ENCODE results near the gene POLH.

Gene POLH

DNA sequence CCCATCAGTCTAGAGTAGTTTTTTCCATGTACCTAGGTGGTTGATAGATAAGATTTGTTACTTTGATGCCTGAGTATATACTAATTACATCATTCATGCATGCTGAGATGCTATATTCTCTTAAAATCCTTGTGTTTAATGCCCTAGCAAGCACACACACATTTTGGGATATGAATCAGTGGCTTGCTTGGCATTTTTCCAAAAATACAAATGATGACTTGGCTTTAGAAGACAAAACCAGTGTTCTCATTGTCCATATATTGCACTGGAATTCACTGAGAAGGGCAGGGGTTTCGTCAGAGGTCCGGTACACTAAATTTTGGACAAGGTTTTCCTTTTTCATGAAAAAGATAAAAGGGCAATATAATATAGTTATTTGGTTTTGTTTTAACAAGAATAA, 28.2 kb downstream of the POLH start:
- no peak for DNase-seq (ENCODE audit: low read depth in 3 of 3, low spot score in 1 of 3)

GRCh38 chr6:43606019-43606418, 30.0 kb downstream of the POLH start:
- no peak for DNase-seq (ENCODE audit: low read depth in 3 of 3, low spot score in 1 of 3)

DNA sequence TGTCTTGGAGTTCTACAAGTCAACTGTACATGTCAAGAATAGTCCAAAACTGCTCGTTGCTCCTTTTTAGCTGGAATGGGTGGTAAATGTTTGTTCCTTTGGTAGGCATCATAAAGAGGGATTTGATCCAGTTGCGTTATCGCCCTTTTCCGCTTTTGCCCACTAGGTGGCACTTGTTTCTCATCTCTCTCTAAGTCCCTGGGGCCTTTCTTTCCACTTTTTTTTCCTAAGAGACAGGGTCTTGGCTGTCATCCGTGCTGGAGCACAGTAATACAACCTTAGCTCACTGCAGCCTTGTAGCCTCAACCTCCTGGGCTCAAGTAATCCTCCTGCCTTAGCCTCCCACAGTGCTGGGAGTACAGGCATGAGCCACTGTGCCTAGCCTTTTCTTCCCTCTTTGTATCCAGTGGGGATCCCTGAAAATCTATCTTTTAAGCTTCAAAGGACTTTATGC, 32.4 kb downstream of the POLH start:
- DNase-seq (ENCODE audit: low read depth in 3 of 3, low spot score in 1 of 3), result peak in 2 of 3 donors; percentile 12 to 41

GRCh38 chr6:43608807-43609206, 32.8 kb downstream of the POLH start:
- DNase-seq (ENCODE audit: low read depth in 3 of 3, low spot score in 1 of 3), result no peak

GRCh38 chr6:43609402-43609801, 33.4 kb downstream of the POLH start:
- no peak for DNase-seq (ENCODE audit: low read depth in 3 of 3, low spot score in 1 of 3)

GRCh38 chr6:43610431-43610830, 34.4 kb downstream of the POLH start:
- DNase-seq (ENCODE audit: low read depth in 3 of 3, low spot score in 1 of 3), result no peak

DNA sequence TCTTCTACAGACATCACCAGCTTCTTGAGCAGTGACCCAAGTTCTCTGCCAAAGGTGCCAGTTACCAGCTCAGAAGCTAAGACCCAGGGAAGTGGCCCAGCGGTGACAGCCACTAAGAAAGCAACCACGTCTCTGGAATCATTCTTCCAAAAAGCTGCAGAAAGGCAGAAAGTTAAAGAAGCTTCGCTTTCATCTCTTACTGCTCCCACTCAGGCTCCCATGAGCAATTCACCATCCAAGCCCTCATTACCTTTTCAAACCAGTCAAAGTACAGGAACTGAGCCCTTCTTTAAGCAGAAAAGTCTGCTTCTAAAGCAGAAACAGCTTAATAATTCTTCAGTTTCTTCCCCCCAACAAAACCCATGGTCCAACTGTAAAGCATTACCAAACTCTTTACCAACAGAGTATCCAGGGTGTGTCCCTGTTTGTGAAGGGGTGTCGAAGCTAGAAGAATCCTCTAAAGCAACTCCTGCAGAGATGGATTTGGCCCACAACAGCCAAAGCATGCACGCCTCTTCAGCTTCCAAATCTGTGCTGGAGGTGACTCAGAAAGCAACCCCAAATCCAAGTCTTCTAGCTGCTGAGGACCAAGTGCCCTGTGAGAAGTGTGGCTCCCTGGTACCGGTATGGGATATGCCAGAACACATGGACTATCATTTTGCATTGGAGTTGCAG, 37.9 kb downstream of the POLH start:
- no peak for DNase-seq (ENCODE audit: low read depth in 3 of 3, low spot score in 1 of 3)

GRCh38 chr6:43614396-43614730, 38.4 kb downstream of the POLH start:
- no peak for DNase-seq (ENCODE audit: low read depth in 3 of 3, low spot score in 1 of 3)

GRCh38 chr6:43616725-43617472, 40.9 kb downstream of the POLH start:
- DNase-seq (ENCODE audit: low read depth in 3 of 3, low spot score in 1 of 3), result no peak

DNA sequence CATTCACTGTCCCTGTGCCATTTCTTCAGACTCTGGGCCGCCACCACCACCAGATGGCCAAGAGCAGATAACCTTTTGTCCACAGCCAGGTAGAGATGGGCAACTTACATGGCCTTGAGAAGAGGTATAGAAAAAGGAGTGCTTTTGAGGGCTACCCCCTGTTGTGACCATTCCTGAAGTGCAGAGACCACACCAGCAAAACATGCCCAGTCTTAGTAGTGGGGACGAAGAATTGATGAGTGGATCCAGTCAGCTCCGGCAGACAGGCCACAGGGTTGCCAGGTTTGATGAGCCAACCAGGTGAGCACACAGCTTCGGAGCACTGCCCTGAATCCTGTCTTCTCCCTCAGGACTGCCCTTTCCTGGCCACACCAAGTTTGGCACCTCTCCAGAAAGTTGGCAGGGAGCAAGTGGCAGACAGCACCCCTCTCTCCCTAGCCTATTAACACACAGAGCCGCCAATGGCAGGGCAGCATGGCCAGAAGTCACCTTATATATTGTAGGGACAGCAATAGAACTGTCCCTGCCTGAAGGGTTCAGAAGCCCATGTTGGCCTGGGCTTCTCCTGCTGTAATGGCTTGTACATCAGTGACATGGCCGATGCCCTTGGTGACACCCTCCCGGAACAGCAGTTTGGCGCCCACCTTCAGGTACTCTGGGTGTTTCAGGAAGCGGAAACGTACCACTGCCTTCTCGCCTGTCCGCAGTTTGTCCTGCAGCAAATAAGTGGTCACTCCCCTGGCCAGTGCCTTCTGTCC, 45.3 kb downstream of the POLH start:
- no peak for DNase-seq (ENCODE audit: low read depth in 3 of 3, low spot score in 1 of 3)

DNA sequence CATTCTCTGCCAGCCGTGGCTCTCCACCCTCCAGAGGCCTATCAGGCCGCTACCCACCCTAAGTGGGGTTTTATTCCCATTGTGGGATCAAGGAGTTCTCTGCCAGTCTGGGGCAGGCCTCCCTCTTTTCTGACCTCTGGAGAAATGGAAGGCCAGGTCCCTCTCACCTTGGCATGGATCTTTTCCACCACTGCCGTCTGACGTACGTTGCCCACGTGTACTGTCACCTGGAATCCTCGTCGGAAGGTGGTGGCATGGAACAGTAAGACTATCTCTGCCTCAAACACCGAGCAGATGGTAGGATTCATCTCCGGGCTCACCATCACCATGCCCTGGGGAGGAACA, 45.8 kb downstream of the POLH start:
- DNase-seq (ENCODE audit: low read depth in 3 of 3, low spot score in 1 of 3), result no peak

GRCh38 chr6:43622541-43622940, 46.6 kb downstream of the POLH start:
- DNase-seq (ENCODE audit: low read depth in 3 of 3, low spot score in 1 of 3), result no peak

DNA sequence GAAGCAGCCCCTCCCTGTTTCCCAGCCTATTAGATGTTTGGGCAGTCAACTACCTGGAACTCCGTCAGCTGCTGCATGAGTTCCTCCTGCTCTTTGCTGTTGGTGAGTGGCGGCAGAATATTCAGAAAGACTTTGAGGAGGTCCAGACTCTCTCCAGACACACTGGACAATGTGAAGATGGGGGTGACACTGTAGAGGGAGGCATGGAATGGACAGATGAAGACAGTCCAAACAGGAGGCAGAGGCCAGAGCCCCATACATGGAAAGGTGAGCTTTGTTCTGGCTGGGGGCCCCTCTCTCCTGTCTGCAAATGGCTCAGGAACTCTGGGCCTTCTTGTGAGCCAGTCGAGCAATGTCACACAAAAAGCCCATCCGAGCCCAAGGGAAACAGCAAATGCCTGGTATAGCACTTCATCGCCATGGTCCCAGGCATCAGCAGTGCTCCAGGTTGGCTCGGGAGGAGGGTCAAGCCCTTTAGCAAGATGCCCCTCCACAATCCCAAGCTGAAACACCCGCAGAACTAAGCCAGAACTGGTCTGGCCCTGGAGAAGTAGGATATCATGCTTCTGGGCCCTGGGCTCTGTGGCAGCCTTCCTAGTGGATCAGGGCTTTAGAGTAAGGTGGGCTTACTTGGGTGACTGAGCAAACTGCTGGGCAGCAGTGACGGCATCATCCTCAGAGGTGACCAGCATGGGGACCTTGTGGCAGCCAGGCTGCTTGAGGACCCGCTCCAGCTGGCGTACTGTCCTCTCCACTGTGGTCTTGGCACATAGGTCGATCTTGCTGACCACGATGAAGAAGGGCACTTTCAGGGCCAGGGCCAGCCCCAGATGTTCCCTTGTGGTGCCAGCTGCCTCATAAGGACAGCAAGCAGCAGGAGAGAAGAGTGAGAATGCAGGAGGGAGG, 48.1 kb downstream of the POLH start:
- DNase-seq (ENCODE audit: low read depth in 3 of 3, low spot score in 1 of 3), result no peak

- no peak for DNase-seq (ENCODE audit: low read depth in 3 of 3, low spot score in 1 of 3)
Observed at GRCh38 chr6:43624786-43625288, 48.9 kb downstream of the POLH start.

- no peak for DNase-seq (ENCODE audit: low read depth in 3 of 3, low spot score in 1 of 3)
Observed at GRCh38 chr6:43625393-43625992, 49.5 kb downstream of the POLH start.

DNA sequence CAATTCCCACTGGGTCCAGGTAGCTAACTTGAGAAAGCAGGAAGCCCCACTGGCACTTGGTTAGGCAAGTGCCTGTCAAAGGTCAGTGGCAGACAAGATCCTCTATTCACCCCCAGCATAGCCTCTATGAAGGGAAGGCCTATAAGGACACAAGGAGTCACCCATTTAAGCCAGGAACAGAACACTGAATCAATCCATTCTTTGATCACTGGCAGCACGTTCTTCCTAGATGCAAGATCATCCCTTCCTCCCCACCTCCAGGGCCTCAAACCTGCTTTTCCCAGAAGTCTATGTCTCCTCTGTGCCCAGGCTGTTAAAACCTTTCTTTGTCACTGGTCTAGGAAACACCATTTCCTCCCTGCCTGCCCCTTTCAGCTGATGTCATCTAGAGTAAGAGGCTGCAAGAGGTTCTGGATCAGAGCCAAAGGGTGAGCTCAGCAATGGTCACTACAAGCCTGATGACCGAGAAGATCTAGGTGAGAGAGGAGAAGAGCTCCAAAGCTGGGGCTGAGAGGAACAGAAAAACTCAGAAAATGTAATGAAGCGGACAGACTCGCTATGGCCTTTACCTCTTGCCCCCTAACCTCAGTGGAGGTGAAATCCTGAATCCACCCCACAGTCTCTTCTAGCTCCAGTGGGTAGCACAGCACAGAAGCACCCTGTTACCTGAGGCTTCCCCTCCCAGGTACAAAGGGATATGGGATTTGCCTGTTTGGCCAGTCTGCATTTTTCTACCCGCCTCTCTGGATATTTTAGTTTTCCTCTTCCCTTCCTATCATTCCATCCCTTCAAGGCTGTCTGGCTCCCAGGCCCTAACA, 51.2 kb downstream of the POLH start:
- no peak for DNase-seq (ENCODE audit: low read depth in 3 of 3, low spot score in 1 of 3)

DNA sequence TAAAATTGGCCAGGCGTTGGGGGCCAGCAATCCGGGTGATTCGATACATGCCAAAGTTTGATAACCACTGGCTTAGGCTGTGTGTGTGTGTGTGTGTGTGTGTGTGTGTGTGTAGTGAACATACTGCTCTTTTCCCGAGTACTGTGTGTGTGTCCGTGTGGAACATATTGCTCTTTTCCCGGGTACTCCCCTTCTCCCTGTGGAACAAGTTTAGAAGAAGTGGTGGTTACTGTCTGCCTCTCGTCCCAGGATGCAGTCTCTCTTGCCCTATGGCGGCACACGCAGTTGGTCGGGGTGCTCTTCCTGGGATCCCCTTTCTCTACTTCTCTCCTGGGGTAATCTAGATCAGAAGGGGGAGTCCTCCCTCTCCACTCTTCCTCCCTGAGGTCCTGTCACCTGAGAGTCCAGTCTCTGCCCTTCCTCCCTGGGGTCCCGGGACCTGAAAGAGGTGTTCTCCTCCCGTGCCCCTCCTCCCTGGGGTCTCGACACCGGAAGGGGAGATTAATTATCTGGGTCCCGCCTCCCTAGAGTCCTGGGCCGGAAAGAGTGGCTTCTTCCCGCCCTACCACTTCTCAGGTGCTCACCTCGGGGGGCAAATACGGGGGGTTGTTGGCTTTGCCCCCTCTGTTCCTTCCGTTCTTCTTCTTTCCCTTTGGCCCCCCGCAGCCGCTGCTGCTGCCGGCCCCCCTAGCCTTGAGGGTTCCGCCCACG, 52.6 kb downstream of the POLH start:
- DNase-seq (ENCODE audit: low read depth in 3 of 3, low spot score in 1 of 3), result peak in 2 of 3 donors; percentile 19 to 30

GRCh38 chr6:43629104-43629504, 53.1 kb downstream of the POLH start, which contains the start of gene GTPBP2:
GTPBP2 (minus strand) TSS chr6:43629264; CDS start chr6:43629162, 102 bp downstream.
- peak; percentile 87 to 90 (median 87) for DNase-seq (ENCODE audit: low read depth in 3 of 3, low spot score in 1 of 3)
